ENCODE results near the gene OR5I1.
"Not testable (repeated sequence)": the region's sequence is repeated elsewhere in the genome, so short reads cannot be mapped to it uniquely, and the experiment has no call there.

OR5I1 gene

GRCh38 chr11:55885481-55885880, 50.7 kb downstream of the OR5I1 start:
- H3K27me3 ChIP-seq (ENCODE audit: control insufficient read depth, insufficient read depth, low read length); H3K9me3 ChIP-seq (replicated peaks; ENCODE audit: low read length); H3K4me2 ChIP-seq (ENCODE audit: low read length); H3K4me3 ChIP-seq (ENCODE audit: low read length); H3K36me3 ChIP-seq (ENCODE audit: insufficient read depth, low read length); H3K4me1 ChIP-seq (ENCODE audit: control insufficient read depth, insufficient read depth, low read length); H3K9ac ChIP-seq (ENCODE audit: low read depth, low read length): not testable (repeated sequence)

Data from skeletal muscle satellite cell (primary cell).